Nephron (organoid): Measurements from ENCODE around the gene CDH5.

Experiments used
- H3K27ac Mint-ChIP-seq, 3 experiments: 2 replicates each; pipeline ENCODE4 v1.8.0; 2020; ENCODE audit warnings: mixed read lengths in 3 of 3, mild to moderate bottlenecking in 2 of 3, moderate library complexity in 1 of 3
- H3K27me3 Mint-ChIP-seq: 2 replicates; pipeline ENCODE4 v1.8.0; 2021; ENCODE audit warnings: low read depth, mild to moderate bottlenecking, moderate library complexity, mixed read lengths
- H3K36me3 Mint-ChIP-seq: 2 replicates; pipeline ENCODE4 v1.8.0; 2020; ENCODE audit warnings: low read depth, mixed read lengths
- H3K4me1 Mint-ChIP-seq: 2 replicates; pipeline ENCODE4 v1.8.0; 2020; ENCODE audit warnings: mixed read lengths
- H3K4me3 Mint-ChIP-seq, 3 experiments: 2 replicates each; pipeline ENCODE4 v1.8.0; 2020; ENCODE audit warnings: mild to moderate bottlenecking in 3 of 3, mixed read lengths in 3 of 3, moderate library complexity in 2 of 3
- H3K9me3 Mint-ChIP-seq: 2 replicates; pipeline ENCODE4 v1.8.0; 2020; ENCODE audit warnings: mixed read lengths
- CTCF ChIP-seq, 3 experiments: fragments of 200-600 bp; sonication (generic); IDR thresholded peaks; one replicate each; pipeline ENCODE4 v1.5.0; 2021; ENCODE audit warnings: antibody characterized with exemption in 3 of 3; ENCODE audit not compliant: unreplicated experiment in 3 of 3

Gene CDH5

GRCh38 chr16:66352304-66352703 lies 14.2 kb upstream of the CDH5 start:
- peaks cover 2% of the 10 kb centered on the region for H3K9me3 Mint-ChIP-seq
- no peak overlapping the region for H3K4me3 Mint-ChIP-seq
- H3K27me3 Mint-ChIP-seq: peaks cover 16% of the 10 kb centered on the region
- H3K36me3 Mint-ChIP-seq: no peaks in the 10 kb centered on the region
- peaks cover 29% of the 10 kb centered on the region for H3K4me1 Mint-ChIP-seq
- H3K27ac Mint-ChIP-seq: peak overlapping the region in 1 of 3 experiments; percentile 3
- TF ChIP-seq CTCF (IDR thresholded peaks at IDR 0.05; ENCODE audit: unreplicated experiment in 3 of 3): no peak

DNA sequence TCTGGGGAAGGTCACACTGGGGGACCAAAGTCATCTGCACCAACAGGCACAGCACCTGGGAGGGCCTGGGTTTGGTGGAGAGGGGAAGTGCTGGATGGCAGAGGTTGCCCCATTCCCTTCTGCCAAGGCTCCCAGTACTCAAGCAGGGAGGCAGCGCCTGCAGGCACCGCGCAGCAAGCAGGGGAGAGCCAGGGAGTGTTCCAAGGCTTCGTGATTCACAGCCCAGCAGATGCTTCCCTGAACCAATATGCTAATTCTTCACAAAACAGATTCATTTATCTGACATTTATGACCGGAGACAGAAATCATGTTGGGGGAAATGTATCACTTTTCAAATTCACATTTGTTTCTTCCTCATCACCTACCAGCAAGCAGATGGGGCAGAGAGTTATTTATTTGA lies 13.4 kb upstream of the CDH5 start:
- TF ChIP-seq CTCF (IDR thresholded peaks at IDR 0.05; ENCODE audit: unreplicated experiment in 3 of 3): no peak
- Mint-ChIP-seq H3K36me3 (no peaks in the 10 kb centered on the region), H3K27me3 (peaks cover 14% of the 10 kb centered on the region), H3K4me1 (peaks cover 33% of the 10 kb centered on the region), H3K9me3 (peaks cover 2% of the 10 kb centered on the region), H3K27ac (no peak overlapping the region), H3K4me3 (no peak overlapping the region)

GRCh38 chr16:66354034-66354909 lies 12.2 kb upstream of the CDH5 start:
- Mint-ChIP-seq H3K9me3 (peaks cover 2% of the 10 kb centered on the region), H3K36me3 (no peaks in the 10 kb centered on the region), H3K27ac (peak overlapping the region; percentile 54 to 85 (median 78))

DNA sequence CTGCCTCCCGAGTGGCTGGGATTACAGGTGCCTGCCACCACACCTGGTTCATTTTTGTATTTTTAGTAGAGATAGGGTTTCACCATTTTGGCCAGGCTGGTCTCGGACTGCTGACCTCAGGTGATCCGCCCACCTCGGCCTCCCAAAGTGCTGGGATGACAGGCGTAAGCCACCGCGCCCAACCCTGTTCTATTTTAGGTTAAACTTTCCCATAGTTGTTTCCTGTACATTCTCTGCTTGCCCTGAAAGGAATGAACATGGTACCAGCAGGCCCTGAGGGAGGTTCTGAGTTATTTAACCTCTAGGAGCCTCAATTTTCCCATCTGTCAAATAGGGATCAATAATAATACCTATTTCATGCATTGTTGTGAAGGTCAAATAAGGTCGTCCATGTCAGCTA lies 11.0 kb upstream of the CDH5 start:
- H3K9me3 Mint-ChIP-seq: peaks cover 2% of the 10 kb centered on the region
- H3K4me3 Mint-ChIP-seq: no peak overlapping the region
- peaks cover 33% of the 10 kb centered on the region for H3K4me1 Mint-ChIP-seq
- no peaks in the 10 kb centered on the region for H3K36me3 Mint-ChIP-seq
- peaks cover 26% of the 10 kb centered on the region for H3K27me3 Mint-ChIP-seq
- no peak for TF ChIP-seq CTCF (IDR thresholded peaks at IDR 0.05; ENCODE audit: unreplicated experiment in 3 of 3)
- no peak overlapping the region for H3K27ac Mint-ChIP-seq

More at GRCh38 chr16:66354034-66354909, 12.2 kb upstream of the CDH5 start:
- peaks cover 33% of the 10 kb centered on the region for H3K4me1 Mint-ChIP-seq
- TF ChIP-seq CTCF (IDR thresholded peaks at IDR 0.05; ENCODE audit: unreplicated experiment in 3 of 3): no peak
- H3K27me3 Mint-ChIP-seq: peaks cover 18% of the 10 kb centered on the region
- H3K4me3 Mint-ChIP-seq: peak overlapping the region in 1 of 3 experiments; percentile 68

GRCh38 chr16:66357523-66357928 lies 9.0 kb upstream of the CDH5 start:
- H3K4me1 Mint-ChIP-seq: peaks cover 38% of the 10 kb centered on the region
- H3K4me3 Mint-ChIP-seq: no peak overlapping the region
- peak overlapping the region in 2 of 3 experiments; percentile 12 to 35 for H3K27ac Mint-ChIP-seq
- TF ChIP-seq CTCF (IDR thresholded peaks at IDR 0.05; ENCODE audit: unreplicated experiment in 3 of 3): peak; percentile 65 to 74 (median 72)
- H3K27me3 Mint-ChIP-seq: peaks cover 32% of the 10 kb centered on the region
- H3K9me3 Mint-ChIP-seq: no peaks in the 10 kb centered on the region
- no peaks in the 10 kb centered on the region for H3K36me3 Mint-ChIP-seq

DNA sequence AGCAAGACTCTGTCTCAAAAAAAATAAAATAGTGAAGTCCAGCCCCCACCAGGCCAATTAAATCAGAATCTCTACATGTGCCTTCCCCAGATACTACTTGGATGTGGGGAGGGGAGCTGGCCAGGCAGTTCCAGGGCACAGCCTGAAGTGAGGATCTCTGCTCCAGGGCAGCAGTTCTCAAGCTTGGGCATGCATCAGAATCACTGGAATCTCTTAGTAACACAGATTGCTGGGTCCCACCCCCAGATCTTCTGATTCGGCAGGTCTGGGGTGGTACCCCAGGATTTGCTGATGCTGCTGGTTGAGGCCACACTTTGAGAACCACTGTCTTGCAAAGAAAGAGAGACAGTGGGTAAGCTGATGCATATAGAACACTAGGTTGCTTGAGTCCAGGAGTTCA lies 8.3 kb upstream of the CDH5 start:
- H3K4me1 Mint-ChIP-seq: peaks cover 32% of the 10 kb centered on the region
- H3K27me3 Mint-ChIP-seq: peaks cover 31% of the 10 kb centered on the region
- no peak for TF ChIP-seq CTCF (IDR thresholded peaks at IDR 0.05; ENCODE audit: unreplicated experiment in 3 of 3)
- no peaks in the 10 kb centered on the region for H3K9me3 Mint-ChIP-seq
- H3K4me3 Mint-ChIP-seq: no peak overlapping the region
- H3K27ac Mint-ChIP-seq: no peak overlapping the region
- no peaks in the 10 kb centered on the region for H3K36me3 Mint-ChIP-seq
